HL-60 (cell line): ENCODE measurements around the gene ALDH1B1.
A peak's percentile ranks its signal among the peaks of the same experiment; 100 is the strongest.

Experiments used
- DNase-seq, 2 experiments: peaks; one replicate each; pipeline ENCODE4 v3.0.0-alpha.2; 2010 to 2020; ENCODE audit warnings: low read depth in 1 of 2, low spot score in 1 of 2
- H3K27ac ChIP-seq: fragments of 250-450 bp; sonication (Bioruptor Pico); replicated peaks from 2 replicates; pipeline ENCODE4 v1.5.1; 2020; ENCODE audit warnings: mild to moderate bottlenecking, moderate library complexity
- H3K27me3 ChIP-seq: fragments of 250-450 bp; sonication (Bioruptor Pico); 2 replicates; pipeline ENCODE4 v1.5.1; 2021; ENCODE audit warnings: mild to moderate bottlenecking, moderate library complexity; ENCODE audit not compliant: insufficient read depth, poor library complexity, severe bottlenecking
- H3K4me3 ChIP-seq: replicated peaks from 2 replicates; pipeline ENCODE4 v1.5.1; 2011; ENCODE audit warnings: mild to moderate bottlenecking, control low read depth, low read length; ENCODE audit not compliant: insufficient read depth
- GABPA ChIP-seq: IDR thresholded peaks from 2 replicates; pipeline ENCODE4 v1.6.1; 2012; ENCODE audit warnings: low read depth
- POLR2AphosphoS5 ChIP-seq: IDR thresholded peaks from 2 replicates; pipeline ENCODE4 v1.6.1; 2012; ENCODE audit warnings: low read depth
- SPI1 ChIP-seq: IDR thresholded peaks from 2 replicates; pipeline ENCODE4 v1.6.1; 2012; ENCODE audit warnings: low read depth, mild to moderate bottlenecking, borderline replicate concordance
- long read RNA-seq: library from polyadenylated mRNA; unstranded; transcript quantifications from one replicate; pipeline ENCODE4 v2.0.0, GENCODE V29; 2020
- TF ChIP-seq, protein P1 (sequence below): IDR thresholded peaks from one replicate; pipeline ENCODE4 v1.5.1; 2011; ENCODE audit warnings: low read length, control low read depth, inconsistent platforms; ENCODE audit not compliant: insufficient read depth
- TF ChIP-seq, protein P2 (sequence below): IDR thresholded peaks from 2 replicates; pipeline ENCODE4 v1.6.1; 2012; ENCODE audit warnings: low read depth; ENCODE audit not compliant: insufficient replicate concordance

The ALDH1B1 gene
- long read RNA-seq, transcript ALDH1B1-201 (2 exons, 3,066 nt) = major isoform, 383 of 412 reads
- long read RNA-seq, transcript ALDH1B1-202 (3 exons, 584 nt) = minor isoform, 14 of 412 reads
- long read RNA-seq, partial matches to known transcripts = 12 of 412 reads
- long read RNA-seq, other reads (novel, unspliced or antisense) = 3 of 412 reads

GRCh38 chr9:38392235-38393127 lies at the start of gene ALDH1B1:
Gene ALDH1B1, plus strand, starts transcription at chr9:38392702. Its CDS starts 3,047 bp downstream, at chr9:38395749.
- TF ChIP-seq, protein P1, sequence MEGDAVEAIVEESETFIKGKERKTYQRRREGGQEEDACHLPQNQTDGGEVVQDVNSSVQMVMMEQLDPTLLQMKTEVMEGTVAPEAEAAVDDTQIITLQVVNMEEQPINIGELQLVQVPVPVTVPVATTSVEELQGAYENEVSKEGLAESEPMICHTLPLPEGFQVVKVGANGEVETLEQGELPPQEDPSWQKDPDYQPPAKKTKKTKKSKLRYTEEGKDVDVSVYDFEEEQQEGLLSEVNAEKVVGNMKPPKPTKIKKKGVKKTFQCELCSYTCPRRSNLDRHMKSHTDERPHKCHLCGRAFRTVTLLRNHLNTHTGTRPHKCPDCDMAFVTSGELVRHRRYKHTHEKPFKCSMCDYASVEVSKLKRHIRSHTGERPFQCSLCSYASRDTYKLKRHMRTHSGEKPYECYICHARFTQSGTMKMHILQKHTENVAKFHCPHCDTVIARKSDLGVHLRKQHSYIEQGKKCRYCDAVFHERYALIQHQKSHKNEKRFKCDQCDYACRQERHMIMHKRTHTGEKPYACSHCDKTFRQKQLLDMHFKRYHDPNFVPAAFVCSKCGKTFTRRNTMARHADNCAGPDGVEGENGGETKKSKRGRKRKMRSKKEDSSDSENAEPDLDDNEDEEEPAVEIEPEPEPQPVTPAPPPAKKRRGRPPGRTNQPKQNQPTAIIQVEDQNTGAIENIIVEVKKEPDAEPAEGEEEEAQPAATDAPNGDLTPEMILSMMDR = no peak
- TF ChIP-seq GABPA = no peak
- TF ChIP-seq, protein P2, sequence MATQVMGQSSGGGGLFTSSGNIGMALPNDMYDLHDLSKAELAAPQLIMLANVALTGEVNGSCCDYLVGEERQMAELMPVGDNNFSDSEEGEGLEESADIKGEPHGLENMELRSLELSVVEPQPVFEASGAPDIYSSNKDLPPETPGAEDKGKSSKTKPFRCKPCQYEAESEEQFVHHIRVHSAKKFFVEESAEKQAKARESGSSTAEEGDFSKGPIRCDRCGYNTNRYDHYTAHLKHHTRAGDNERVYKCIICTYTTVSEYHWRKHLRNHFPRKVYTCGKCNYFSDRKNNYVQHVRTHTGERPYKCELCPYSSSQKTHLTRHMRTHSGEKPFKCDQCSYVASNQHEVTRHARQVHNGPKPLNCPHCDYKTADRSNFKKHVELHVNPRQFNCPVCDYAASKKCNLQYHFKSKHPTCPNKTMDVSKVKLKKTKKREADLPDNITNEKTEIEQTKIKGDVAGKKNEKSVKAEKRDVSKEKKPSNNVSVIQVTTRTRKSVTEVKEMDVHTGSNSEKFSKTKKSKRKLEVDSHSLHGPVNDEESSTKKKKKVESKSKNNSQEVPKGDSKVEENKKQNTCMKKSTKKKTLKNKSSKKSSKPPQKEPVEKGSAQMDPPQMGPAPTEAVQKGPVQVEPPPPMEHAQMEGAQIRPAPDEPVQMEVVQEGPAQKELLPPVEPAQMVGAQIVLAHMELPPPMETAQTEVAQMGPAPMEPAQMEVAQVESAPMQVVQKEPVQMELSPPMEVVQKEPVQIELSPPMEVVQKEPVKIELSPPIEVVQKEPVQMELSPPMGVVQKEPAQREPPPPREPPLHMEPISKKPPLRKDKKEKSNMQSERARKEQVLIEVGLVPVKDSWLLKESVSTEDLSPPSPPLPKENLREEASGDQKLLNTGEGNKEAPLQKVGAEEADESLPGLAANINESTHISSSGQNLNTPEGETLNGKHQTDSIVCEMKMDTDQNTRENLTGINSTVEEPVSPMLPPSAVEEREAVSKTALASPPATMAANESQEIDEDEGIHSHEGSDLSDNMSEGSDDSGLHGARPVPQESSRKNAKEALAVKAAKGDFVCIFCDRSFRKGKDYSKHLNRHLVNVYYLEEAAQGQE = no peak
- no peak; the same call in 1 of the 2 replicates for TF ChIP-seq POLR2AphosphoS5
- TF ChIP-seq SPI1 = no peak
- peak; percentile 68 to 75 for DNase-seq
- H3K27me3 ChIP-seq = no peaks in the 10 kb centered on the region
- H3K27ac ChIP-seq = peak within 1 kb of the TSS; percentile 69
- H3K4me3 ChIP-seq = peak within 1 kb of the TSS; percentile 92

DNA sequence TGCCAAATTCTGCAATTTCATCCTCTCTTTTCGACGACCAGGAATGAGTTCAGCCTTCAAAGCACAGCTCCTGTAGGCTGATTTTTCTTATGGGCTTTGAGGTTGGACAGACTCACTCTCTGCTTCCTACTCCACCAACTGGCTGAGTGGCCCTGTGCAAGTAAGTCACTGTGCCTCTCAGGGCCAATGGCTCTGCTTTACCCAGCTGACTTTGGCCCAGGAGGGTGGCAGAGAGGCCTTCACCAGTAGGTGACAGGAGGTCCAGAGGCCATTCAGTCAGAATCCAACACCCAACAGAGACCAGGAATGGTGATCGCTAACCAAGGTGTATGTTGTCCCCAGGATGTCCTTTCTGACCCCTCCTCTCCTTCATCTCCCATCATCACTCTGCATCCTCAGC lies 49.5 kb upstream of the ALDH1B1 start:
- H3K27me3 ChIP-seq = no peaks in the 10 kb centered on the region
- no peak overlapping the region for H3K4me3 ChIP-seq
- DNase-seq = no peak
- H3K27ac ChIP-seq = no peak overlapping the region
- TF ChIP-seq SPI1 = no peak
- no peak for TF ChIP-seq GABPA
- TF ChIP-seq POLR2AphosphoS5 = no peak
- TF ChIP-seq, protein P2 = no peak
- TF ChIP-seq, protein P1 = no peak

DNA sequence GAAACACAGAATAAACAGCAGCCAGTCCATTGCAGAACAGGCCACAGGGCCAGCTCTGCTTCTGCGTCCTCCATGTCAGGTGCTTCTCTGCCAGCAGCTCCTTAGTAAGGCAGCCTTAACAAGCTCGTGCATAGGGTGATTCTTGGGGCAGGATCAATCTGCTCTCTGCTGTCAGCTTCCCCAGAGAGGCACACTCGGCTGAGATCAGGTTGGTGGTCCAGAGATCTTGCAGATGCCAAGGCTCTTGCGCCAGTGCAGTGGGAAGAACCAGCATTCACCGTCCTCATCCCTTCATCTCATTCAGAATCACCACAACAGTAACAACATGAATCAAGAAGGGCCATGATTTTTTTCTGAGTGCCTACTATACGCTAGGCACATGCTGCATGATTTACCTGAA lies 49.0 kb upstream of the ALDH1B1 start:
- Histone ChIP-seq H3K4me3 (no peak overlapping the region), H3K27me3 (no peaks in the 10 kb centered on the region), H3K27ac (no peak overlapping the region)
- no peak for DNase-seq
- TF ChIP-seq GABPA (no peak), POLR2AphosphoS5 (no peak), SPI1 (no peak)
- TF ChIP-seq, protein P2 = no peak
- TF ChIP-seq, protein P1 = no peak
